ENCODE results near the gene YES1. TPM values are rescaled to one million over a fixed set of nuclear protein-coding genes. Genes with fewer than 3 reads are reported as not detected.

YES1 gene
- total RNA-seq: 94.1 and 131 TPM in 2 replicates

DNA sequence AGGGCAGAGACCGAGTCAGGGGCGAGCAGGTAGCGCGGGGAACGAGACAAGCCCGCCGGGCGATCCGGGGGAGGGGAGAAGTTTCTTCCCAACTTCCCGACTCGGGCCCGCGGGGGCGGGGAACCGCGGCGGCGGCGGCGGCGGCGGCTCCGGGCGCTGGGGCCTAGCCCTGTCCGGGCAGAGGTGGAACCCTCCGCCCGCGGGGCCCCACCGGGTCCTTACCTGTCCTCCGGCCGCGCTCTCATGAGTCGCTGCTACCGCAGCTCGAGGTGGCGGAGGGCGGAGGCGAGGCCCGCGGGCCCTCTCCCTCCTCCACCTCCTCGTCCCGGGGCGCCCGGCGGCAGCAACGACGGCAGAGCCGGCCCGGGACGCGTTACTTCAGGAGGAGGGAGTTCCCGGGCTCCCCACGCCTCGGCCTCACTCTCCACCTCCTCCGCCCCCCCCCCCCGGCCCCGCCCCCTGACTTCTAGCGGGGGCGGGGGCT lies at the start of gene YES1:
Gene YES1 (minus strand): TSS at position 351 of the 484 bp plus-strand sequence. CDS start 55,415 bp downstream, outside the sequence.

GRCh38 chr18:712401-713134 lies 99.5 kb downstream of the YES1 start, which contains the start of gene ENOSF1:
TSS of gene ENOSF1 (minus strand) at chr18:712630. CDS start at chr18:712587, 43 bp downstream.

Other genes starting within 250 kb of the YES1 start
- gene CETN1, start 231.9 kb downstream of the YES1 start, total RNA-seq: not detected in 2 replicates
- 0.19 TPM in 1 of 2 replicates, not detected in the other for gene CLUL1, start 215.3 kb downstream of the YES1 start, total RNA-seq
- gene TYMS, start 154.6 kb downstream of the YES1 start, total RNA-seq: 53.3 and 81.3 TPM in 2 replicates
- gene ENOSF1, start 99.6 kb downstream of the YES1 start, total RNA-seq: 14.1 and 23.9 TPM in 2 replicates
- not detected in 2 replicates for gene ADCYAP1, start 92.6 kb upstream of the YES1 start, total RNA-seq

Measured in bladder microvascular endothelial cell (primary cell).